ENCODE results near the gene TRIM37.
A peak's percentile ranks its signal among the peaks of the same experiment; 100 is the strongest.
"Not testable (repeated sequence)": the region's sequence is repeated elsewhere in the genome, so short reads cannot be mapped to it uniquely, and the experiment has no call there.

The TRIM37 gene, protein sequence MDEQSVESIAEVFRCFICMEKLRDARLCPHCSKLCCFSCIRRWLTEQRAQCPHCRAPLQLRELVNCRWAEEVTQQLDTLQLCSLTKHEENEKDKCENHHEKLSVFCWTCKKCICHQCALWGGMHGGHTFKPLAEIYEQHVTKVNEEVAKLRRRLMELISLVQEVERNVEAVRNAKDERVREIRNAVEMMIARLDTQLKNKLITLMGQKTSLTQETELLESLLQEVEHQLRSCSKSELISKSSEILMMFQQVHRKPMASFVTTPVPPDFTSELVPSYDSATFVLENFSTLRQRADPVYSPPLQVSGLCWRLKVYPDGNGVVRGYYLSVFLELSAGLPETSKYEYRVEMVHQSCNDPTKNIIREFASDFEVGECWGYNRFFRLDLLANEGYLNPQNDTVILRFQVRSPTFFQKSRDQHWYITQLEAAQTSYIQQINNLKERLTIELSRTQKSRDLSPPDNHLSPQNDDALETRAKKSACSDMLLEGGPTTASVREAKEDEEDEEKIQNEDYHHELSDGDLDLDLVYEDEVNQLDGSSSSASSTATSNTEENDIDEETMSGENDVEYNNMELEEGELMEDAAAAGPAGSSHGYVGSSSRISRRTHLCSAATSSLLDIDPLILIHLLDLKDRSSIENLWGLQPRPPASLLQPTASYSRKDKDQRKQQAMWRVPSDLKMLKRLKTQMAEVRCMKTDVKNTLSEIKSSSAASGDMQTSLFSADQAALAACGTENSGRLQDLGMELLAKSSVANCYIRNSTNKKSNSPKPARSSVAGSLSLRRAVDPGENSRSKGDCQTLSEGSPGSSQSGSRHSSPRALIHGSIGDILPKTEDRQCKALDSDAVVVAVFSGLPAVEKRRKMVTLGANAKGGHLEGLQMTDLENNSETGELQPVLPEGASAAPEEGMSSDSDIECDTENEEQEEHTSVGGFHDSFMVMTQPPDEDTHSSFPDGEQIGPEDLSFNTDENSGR

DNA sequence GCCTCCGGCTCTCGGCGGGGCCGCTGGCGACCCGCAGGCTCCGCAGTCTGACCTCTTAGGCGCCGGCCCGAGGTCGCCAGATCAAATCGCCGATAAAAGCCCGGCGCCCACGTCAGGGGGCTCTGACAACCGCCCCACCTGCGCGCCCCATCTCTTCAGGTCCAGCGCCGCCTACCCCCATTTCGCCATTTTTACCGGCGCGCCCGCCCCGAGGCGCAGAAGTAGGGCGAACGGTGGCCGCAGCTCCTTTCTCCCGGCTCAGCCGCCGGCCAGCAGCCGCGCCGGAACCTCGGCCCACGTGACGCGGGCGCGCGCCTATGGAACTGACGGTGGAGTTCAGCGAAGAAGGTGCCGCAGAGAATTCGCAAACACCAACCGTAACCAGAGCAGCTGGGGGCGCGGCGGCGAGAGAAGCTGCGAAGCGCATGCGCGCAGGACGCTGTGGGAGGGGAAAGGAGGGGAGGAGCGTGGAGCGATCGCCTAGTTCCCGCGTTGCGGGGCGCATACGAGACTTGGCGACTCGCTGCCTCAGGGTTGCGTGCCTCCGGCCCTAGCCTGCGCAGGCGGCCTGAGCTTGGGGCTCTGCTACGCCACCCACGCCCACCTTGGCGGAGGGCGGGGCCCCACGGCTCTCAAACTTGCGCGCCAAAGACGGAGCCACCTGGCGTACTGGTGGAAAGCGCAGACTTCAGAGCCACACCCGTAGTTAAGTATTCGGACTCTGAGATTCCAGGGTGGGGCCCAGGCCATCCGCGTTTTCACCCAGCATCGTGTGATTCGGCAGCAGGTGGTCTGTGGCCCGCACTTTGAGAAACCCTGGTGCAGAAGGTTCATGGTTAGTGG is at the start of gene TRIM37:
TRIM37 (minus strand) TSS at position 418 of the 843 bp plus-strand sequence. CDS start 419 bp downstream, outside the sequence.
- DNase-seq = peak; percentile 97

DNA sequence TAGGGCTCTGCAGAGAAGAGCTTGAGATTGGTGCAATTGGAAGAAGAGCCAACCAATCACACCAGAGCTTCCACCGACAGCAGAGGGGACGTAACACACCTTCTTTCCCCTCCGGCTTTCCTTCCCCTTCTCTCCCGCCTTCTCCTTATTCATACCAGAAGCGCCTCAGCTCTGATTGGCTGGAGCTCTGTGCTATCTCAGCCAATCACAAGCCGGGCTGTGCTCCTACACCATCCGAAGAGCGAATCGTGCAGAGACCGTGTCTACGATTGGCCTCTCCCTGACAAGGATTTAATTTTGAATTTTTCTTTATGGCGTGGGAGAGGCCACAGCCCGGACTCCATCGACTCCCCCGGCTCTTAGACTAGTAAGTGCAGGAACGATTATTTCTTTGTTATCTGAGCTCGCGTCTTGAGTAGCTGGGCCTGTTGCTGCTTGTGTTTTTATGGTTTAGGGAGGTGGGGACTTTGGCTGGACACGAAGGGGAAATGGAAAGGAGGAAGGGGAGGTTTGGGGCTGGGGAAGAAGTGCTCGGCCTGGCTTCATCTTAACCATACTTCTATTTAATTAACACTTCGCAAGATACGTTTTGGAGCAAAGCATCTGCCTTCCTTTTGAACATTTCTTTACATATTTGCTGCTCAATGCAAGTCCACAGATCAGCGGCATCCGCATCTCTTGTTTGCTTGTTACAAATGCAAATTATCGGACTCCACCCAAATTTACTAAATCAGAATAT is 48.9 kb upstream of the TRIM37 start, which contains the start of gene PRR11:
PRR11 (plus strand) TSS at position 308 of the 739 bp plus-strand sequence. CDS start 14,007 bp downstream, outside the sequence.
- peak; percentile 99 for DNase-seq

DNA sequence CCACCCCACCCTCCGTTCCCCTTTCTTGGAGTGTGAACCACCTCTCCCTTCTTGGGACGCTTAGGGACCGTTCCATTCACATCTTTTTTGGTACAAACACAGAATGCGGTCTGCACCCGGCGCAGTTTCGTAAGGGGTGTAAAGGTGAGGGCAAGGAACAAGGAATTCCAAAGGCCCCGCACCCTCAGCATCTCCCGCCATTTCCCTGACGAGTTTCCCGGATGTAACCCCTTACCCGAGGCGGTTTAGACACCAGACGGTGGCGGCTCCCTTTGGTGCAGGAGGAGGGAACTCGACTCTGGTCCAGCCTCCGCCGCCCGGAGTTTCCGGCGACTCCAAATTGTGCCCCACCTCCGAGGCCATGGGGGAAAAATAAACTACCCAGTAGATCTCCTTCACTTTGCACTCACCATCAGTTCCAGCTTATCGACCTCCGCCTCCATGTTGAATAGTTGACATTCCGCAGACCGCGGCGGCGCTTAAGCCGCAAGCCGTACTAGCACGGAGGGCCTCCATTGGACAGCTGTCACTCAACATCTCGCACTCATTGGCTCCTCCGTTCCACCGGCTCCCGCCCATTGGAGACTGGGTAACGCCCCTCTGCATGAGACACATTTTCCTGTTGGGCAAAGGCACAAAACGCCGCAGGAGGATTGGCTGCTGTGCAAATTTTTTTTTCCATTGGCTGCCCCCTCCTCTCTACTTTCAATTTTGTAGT is 48.2 kb upstream of the TRIM37 start, which contains the start of gene SKA2:
SKA2 (minus strand) TSS at position 466 of the 718 bp plus-strand sequence; CDS start at position 443, 23 bp downstream.
- DNase-seq = peak; percentile 82

DNA sequence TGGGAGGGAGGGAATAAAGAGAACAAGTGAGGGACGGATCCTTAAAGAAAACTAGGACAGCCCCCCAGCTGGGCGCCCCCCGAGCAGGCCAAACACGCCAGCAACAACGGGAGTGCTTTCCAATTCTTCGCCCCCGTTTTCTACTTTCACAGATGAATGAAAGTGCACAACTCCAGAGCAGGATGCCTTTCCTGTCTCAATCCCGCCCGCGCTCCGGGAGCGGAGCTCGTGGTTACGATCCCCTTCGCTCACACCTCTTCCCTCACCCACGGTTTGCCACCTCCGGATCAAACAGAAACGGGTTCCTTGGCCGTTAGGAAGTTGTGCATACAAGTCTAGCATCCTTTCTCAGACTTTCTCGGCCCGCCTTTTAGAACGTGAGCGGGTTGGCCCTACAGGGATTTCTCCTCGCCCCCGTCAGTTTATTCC is 47.6 kb upstream of the TRIM37 start:
- no peak for DNase-seq

DNA sequence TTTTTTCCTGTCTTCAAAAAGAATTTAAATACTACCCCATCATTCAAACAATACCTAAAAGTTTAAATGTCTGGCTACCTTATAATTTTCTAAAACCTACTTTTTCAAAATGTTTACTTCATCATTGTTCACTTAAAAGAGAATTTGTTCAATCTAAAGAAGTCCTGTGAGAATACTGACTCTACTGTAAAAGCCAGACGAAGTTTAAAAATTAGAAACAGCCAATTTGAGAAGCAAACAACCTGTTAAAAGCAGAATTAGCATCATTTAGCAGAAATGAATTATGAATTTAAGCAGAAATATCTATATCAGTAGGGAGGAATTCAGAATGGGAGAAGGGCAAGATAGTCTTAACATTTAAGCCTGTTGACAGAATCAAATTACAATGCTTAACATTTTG is 46.2 kb upstream of the TRIM37 start:
- DNase-seq = no peak

DNA sequence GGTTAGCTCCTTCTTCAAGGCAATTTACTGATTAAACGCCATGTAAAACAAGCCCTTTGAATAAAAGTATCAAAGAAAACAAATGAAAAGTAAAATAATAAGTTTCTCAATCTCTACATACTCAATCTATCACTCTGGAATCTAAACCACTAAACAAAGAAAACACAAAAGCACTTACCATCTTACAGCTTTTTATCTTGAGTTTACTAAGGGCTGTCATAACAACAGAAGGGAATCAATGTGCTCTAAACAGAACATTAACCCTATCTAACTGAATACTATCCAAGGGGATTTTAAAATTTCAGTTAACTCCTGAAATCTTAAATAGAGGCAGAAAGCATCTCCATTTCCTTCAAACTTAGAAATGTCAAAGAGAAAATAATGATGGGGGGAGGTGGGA is 44.9 kb upstream of the TRIM37 start:
- DNase-seq = no peak

DNA sequence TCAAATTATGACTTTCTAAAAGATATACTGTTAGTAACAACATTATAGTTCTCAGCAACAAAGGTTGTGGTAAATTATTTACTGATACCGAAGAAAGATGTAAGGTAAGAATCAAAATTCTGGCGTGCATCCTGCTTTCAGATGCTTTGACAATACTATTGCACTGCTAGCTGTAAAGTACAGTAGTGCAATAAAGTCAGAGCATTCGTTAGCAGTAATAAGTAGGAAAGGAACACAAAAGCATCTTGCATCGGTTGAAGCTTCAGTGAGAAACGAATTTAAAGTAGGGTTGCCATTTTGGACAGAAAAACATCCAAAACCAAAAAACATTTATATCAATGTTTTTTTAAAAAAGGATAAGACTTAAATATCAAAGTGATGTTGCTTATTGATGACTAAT is 44.3 kb upstream of the TRIM37 start:
- DNase-seq = no peak

DNA sequence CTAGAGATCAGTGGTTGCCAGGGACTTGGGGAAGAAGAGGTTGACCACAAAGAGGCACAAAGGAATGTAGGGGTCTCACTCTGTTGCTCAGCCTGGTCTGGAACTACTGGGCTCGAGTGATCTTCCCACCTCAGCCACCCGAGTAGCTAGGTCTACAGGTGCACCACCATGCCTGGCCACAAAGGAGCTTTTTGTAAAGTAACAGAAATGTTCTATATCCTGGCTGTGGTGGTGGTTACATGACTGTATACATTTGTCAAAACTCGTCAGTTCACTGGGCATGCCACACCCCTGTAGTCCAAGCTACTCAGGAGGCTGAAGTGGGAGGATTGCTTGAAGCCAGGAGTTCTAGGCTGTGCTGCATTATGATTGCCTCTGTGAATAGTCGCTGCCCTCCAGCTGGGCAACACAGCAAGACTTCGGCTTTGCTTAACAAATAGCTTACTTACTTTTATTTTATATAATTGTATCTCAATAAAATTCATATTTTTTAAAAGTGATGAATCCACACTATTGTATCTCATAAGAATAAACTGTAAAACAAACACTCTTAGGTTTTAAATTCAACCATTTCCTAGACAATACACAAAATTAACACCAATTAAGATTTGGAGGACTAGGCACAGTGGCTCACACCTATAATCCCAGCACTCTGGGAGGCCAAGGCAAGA is 43.3 kb upstream of the TRIM37 start:
- no peak for DNase-seq

DNA sequence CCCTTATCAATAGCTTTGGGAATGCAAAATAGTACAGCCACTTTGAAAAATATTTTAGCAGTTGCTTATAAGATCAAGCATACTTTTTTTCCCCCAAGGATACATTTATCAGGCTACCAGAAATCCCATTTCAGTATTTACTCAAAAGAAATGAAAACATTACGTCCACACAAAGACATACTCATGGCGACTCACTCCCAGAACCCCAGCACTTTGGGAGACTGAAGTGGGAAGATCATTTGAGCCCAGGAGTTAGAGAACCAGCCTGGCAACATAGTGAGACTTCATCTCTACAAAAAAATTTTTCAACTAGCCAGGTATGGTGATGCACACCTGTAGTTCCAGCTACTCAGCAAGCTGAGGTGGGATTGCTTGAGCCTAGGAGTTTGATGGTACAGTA is 42.4 kb upstream of the TRIM37 start:
- DNase-seq = no peak

DNA sequence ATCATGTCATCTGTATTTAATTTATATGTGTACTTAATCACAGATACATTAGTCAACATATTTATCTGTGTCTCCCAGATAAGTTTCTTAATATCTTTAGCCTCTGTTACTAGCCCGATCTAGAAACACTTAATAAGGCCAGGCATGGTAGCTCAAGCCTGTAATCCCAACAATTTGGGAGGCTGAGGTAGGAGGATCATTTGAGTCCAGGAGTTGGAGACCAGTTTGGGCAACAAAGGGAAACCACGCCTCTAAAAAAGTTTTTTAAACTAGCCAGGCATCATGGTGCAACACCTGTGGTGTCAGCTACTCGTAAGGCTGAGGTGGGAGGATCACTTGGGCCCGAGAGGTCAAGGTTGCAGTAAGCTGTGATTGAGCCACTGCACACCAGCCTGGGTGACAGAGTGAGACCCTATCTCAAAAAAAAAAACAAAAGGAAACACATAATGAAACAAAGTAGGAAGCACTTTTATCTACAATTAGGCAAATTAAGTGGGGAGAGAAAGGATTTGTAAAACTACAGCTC is 39.0 kb upstream of the TRIM37 start:
- DNase-seq = no peak

DNA sequence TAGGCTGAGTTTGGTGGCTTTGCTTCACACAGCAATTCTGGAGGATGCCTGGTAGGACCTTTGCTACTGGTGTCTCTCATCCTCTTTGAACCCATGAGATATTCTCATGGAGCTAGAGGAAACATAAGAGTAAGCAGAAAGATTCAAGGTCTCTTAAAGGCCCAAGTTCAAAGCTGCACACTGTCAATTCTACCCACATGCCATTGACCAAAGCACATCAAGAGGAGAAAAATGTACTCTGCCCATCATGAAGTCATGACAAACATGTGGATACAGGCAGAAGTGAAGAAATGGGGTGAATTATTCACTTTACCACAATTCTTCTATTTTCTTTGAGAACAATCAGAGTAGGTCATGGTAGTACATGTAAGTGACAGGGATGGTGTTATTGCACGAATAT is 35.2 kb upstream of the TRIM37 start:
- DNase-seq = no peak

DNA sequence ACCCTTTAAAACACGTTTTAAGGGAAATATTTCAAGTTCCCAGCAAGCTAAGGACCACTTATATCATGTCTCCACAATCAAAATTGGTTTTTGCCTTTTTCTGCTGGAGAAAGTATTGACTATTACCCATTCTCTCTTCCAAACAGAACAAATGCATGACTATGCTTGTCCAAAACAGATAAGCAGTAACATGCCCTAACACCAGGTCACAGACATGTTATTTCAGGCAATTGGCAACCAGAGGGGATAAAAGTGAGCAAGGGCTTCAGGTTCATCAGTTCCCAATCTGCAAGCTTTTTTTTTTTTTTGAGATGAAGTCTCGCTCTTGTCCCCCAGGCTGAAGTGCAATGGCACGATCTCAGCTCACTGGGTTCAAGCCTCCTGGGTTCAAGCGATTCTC is 33.3 kb upstream of the TRIM37 start:
- DNase-seq = no peak

DNA sequence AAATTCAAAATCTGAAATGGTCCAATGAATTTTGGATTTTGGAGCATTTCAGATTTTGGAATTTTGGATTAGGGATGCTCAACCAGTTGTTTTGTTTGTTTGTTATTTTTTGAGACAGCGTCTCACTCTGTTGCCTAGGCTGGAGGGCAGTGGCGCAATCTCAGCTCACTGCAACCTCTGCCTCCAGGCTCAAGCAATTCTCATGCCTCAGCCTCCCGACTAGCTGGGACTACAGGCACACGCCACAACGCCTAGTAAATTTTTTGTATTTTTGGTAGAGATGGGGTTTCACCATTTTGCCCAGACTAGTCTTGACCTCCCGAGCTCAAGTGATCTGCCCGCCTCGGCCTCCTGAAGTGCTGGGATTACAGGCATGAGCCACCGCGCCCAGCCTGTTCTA is 31.7 kb upstream of the TRIM37 start:
- DNase-seq = not testable (repeated sequence)

DNA sequence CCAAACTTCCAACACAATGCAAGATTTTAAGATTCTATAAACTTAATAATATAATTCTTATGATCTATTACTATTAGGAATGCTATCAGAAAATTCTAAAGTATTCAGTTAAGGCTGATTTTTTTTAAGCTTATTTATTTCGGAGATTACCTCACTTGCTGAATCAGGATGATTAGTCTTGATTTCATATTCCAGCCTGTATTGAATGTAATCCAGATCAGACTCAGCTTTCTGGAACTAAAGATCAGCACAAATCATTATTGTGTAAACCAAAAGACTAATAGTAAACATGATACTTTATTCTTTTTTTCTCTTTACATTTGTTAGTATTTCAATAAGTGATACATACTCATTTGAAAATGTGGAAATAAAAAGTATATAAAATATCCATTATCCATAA is 24.5 kb upstream of the TRIM37 start:
- DNase-seq = no peak

DNA sequence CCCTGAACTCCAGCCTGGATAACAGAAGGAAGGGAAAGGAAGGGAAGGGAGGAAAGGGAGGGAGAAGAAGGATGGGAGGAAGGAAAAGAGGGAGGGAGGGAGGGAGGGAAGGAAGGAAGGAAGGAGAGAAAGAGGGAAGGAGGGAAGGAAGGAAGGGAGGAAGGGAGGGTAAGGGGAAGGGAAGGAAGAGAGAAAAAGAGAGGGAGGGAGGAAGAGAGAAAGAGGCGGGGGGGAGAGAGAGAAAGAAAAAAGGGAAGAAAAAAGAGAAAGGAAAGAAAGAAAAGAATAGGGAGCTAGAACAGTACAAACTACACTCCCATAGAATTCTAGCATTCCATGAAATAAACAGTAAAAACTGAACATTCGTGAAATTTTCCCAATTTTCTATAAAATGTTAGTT is 23.1 kb upstream of the TRIM37 start:
- DNase-seq = no peak

DNA sequence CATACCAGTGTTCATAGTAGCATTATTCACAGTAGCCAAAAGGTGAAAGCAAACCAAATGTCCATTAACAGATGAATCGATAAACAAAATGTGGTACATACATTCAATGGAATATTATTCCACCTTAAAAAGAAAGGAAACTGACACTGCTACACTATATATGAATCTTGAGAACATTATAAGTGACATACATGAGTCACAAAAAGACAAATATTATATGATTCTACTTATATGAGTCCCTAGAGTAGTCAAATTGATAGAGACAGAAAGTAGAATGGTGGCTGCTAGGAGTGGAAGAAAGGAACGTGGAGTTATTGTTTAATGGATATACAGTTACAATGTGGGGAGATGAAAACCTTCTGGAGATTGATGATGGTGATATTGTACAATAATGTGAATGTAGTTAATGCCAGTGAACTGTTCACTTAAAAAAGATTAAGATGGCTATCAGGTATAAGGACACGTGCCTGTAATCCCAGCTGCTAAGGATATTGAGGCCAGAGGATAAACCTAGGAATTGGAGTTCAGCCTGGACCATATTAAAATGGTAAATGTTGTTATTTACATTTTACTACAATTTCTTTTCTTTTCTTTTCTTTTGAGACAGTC is 20.2 kb upstream of the TRIM37 start:
- DNase-seq = no peak

DNA sequence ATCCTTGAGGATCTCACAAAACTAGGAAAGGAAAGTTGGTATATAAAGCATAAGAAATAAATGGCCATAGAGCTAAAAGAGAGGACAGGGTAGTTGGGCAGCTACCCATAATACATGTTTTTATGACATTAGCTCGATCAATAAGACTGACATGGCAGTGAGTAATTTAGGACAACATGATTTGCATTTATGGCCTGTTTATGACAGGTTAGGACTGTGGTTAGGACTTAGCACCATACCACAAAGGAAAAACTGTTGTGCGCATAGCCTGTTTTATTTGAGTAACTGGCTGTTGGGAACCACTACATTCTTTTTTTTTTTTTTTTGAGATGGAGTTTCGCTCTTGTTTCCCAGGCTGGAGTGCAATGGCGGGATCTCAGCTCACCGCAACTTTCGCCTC is 18.0 kb upstream of the TRIM37 start:
- DNase-seq = no peak

DNA sequence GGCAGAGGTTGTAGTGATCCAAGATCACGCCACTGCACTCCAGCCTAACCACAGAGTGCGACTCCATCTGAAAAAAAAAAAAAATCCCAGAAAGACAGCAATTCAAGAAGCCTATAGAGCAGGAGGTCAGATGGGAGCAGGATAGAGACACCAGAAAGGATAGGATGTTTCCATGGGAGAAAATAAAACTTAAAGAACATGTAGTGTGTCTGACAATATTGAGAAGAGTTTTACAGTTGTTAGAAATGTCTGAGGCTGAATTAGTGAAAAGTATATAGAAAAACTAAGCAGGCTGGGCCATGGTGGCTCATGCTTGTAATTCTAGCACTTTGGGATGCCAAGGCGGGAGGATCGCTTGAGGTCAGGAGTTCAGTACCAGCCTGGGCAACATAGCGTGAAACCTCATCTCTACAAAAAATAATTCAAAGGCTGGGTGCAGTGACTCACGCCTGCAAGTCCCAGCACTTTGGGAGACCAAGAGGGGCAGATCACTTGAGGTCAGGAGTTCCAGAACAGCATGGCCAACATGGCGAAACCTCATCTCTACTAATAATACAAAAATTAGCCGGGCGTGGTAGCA is 15.3 kb upstream of the TRIM37 start:
- DNase-seq = no peak

DNA sequence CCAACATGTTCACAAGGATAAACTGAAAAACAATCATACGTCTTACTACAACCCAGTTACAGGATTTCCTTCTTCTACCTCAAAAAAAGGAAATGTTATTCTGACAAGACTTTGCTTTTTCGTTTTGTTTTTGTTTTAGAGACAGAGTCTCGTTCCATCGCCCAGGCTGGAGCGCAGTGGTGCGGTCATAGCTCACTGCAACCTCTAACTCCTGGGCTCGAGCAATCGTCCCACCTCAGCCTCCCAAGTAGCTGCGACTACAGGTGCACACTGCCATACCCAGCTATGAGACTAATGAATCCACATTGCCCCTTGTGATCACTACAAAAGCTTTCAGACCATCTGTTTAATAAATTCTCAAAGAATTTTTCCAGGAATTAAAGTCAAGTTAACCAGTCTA is 8.8 kb upstream of the TRIM37 start:
- no peak for DNase-seq
